ENCODE data around the gene VPS4B.

VPS4B gene

GRCh38 chr18:63356272-63356896 is 65.9 kb downstream of the VPS4B start:
- H3K27ac Mint-ChIP-seq (ENCODE audit: low read depth): no peak overlapping the region
- H3K4me1 Mint-ChIP-seq: no peaks in the 10 kb centered on the region
- H3K4me3 Mint-ChIP-seq: no peak overlapping the region
- H3K27me3 Mint-ChIP-seq: no peaks in the 10 kb centered on the region
- peaks cover 36% of the 10 kb centered on the region for H3K36me3 Mint-ChIP-seq (ENCODE audit: insufficient read depth)
- DNase-seq (ENCODE audit: low spot score in 2 of 2): no peak
- H3K9me3 Mint-ChIP-seq: no peaks in the 10 kb centered on the region
- no peak for ATAC-seq (replicated peaks; ENCODE audit: extremely low read depth, poor library complexity, severe bottlenecking)

DNA sequence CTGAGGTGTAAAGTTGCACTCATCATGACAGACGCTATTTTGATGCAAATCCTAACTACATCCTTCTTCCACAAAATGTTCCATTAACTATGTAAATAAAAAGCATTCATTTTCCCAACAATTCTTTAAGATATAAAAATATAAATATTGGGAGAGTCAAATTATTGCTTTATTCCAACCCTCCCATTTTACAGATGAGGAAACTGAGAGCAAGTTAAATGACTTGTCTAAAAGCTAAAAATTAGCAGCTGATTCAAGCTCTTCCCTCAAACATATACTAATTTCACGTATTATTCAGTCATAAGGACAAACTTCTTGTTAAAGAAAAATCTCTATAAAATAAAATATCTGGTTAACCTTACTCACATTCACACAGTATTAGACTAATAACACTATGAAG is 72.0 kb downstream of the VPS4B start:
- Mint-ChIP-seq H3K4me1 (no peaks in the 10 kb centered on the region), H3K9me3 (no peaks in the 10 kb centered on the region), H3K27ac (ENCODE audit: low read depth) (no peak overlapping the region), H3K36me3 (ENCODE audit: insufficient read depth) (peaks cover 35% of the 10 kb centered on the region), H3K27me3 (no peaks in the 10 kb centered on the region), H3K4me3 (no peak overlapping the region)
- DNase-seq (ENCODE audit: low spot score in 2 of 2) (no peak), ATAC-seq (replicated peaks; ENCODE audit: extremely low read depth, poor library complexity, severe bottlenecking) (no peak)

GRCh38 chr18:63348508-63349136 is 73.7 kb downstream of the VPS4B start:
- ATAC-seq (replicated peaks; ENCODE audit: extremely low read depth, poor library complexity, severe bottlenecking) (no peak), DNase-seq (ENCODE audit: low spot score in 2 of 2) (no peak)
- H3K9me3 Mint-ChIP-seq: no peaks in the 10 kb centered on the region
- H3K27me3 Mint-ChIP-seq: no peaks in the 10 kb centered on the region
- peaks cover 42% of the 10 kb centered on the region for H3K36me3 Mint-ChIP-seq (ENCODE audit: insufficient read depth)
- no peaks in the 10 kb centered on the region for H3K4me1 Mint-ChIP-seq
- H3K27ac Mint-ChIP-seq (ENCODE audit: low read depth): no peak overlapping the region
- H3K4me3 Mint-ChIP-seq: no peak overlapping the region

DNA sequence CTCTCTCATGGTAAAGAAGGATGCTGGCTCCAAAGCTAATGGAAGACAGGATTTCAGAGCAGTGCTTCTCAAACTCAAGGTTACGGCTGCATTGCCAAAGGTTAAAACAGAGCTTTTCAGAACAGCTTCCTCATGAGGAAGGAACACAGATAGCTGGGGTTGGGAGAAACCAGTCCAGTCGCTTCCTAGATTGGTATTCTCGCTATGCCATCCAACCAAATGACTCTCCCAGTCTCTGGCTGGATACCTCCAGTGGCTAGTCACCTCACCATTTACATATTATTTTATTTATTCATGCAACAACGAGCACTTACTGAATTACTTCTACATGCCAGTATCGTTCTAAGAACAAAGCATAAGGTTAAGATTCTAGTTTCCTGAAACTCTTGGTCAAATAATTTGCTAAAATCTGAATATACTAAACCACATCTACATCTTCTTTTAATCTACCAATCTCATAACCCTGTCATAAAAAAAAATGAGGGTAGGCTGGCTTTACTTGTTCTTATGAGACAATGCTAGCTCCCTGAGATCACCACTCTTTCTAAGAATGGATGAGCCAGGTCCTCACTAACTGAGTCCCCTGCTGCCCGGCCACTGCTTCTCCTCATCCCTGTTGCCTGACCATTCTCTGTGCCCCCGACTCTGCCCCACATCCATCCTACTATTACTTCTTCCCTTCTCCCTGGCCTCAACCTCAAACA is 75.6 kb downstream of the VPS4B start:
- Mint-ChIP-seq H3K27me3 (no peaks in the 10 kb centered on the region), H3K9me3 (no peaks in the 10 kb centered on the region), H3K27ac (ENCODE audit: low read depth) (peak overlapping the region; percentile 49), H3K4me3 (no peak overlapping the region), H3K4me1 (no peaks in the 10 kb centered on the region), H3K36me3 (ENCODE audit: insufficient read depth) (peaks cover 43% of the 10 kb centered on the region)
- DNase-seq (ENCODE audit: low spot score in 2 of 2) (no peak), ATAC-seq (replicated peaks; ENCODE audit: extremely low read depth, poor library complexity, severe bottlenecking) (no peak)

GRCh38 chr18:63346031-63346430 is 76.2 kb downstream of the VPS4B start:
- no peak overlapping the region for H3K4me3 Mint-ChIP-seq
- no peaks in the 10 kb centered on the region for H3K4me1 Mint-ChIP-seq
- H3K27me3 Mint-ChIP-seq: no peaks in the 10 kb centered on the region
- no peak overlapping the region for H3K27ac Mint-ChIP-seq (ENCODE audit: low read depth)
- H3K36me3 Mint-ChIP-seq (ENCODE audit: insufficient read depth): peaks cover 40% of the 10 kb centered on the region
- no peaks in the 10 kb centered on the region for H3K9me3 Mint-ChIP-seq
- DNase-seq (ENCODE audit: low spot score in 2 of 2) (no peak), ATAC-seq (replicated peaks; ENCODE audit: extremely low read depth, poor library complexity, severe bottlenecking) (no peak)

GRCh38 chr18:63344918-63345317 is 77.4 kb downstream of the VPS4B start:
- Mint-ChIP-seq H3K27me3 (no peaks in the 10 kb centered on the region), H3K4me1 (no peaks in the 10 kb centered on the region), H3K4me3 (no peak overlapping the region), H3K27ac (ENCODE audit: low read depth) (no peak overlapping the region), H3K9me3 (no peaks in the 10 kb centered on the region), H3K36me3 (ENCODE audit: insufficient read depth) (peaks cover 41% of the 10 kb centered on the region)
- DNase-seq (ENCODE audit: low spot score in 2 of 2): no peak
- no peak for ATAC-seq (replicated peaks; ENCODE audit: extremely low read depth, poor library complexity, severe bottlenecking)

DNA sequence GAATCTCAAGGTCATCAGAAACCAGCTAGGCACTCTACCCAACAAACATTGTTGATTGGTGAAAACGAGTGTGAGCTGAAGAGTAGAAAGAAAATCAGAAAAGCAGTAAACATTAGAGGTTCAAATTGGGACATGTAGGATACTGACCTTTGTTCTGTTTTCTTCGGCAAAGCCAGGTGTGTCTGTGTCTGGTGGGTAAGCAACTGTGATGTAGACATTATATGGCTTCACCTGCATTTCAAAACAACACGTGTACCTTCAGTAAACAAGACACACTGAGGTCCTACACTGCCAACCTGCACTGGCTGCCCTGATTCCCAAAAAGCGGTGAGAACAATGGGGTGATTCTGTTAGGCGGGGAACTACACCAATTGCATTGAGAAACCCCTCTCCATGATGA is 78.0 kb downstream of the VPS4B start:
- ATAC-seq (replicated peaks; ENCODE audit: extremely low read depth, poor library complexity, severe bottlenecking): no peak
- H3K4me3 Mint-ChIP-seq: no peak overlapping the region
- peaks cover 40% of the 10 kb centered on the region for H3K36me3 Mint-ChIP-seq (ENCODE audit: insufficient read depth)

DNA sequence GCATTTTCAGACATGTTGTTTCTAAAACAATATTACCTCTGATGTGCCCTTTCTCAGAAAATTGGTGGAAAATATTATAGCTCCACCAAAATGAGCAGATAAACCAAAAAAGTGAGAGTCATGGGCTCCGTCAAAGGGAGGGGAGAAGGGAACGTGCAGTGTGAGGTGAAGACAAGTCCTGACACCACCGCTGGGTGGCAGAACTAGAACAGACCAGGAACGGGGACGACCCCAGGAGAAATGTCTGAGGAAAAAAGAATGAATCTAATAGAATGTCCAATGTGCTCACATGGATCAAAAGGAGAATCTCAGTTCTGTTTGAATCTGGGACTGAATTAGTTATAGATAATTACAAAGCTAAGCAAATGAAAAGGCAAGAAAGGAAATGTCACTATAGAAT is 80.1 kb downstream of the VPS4B start:
- H3K36me3 Mint-ChIP-seq (ENCODE audit: insufficient read depth): peaks cover 36% of the 10 kb centered on the region
- H3K27me3 Mint-ChIP-seq: no peaks in the 10 kb centered on the region
- H3K4me3 Mint-ChIP-seq: no peak overlapping the region
- no peak for DNase-seq (ENCODE audit: low spot score in 2 of 2)
- no peaks in the 10 kb centered on the region for H3K4me1 Mint-ChIP-seq
- no peaks in the 10 kb centered on the region for H3K9me3 Mint-ChIP-seq
- H3K27ac Mint-ChIP-seq (ENCODE audit: low read depth): no peak overlapping the region
- ATAC-seq (replicated peaks; ENCODE audit: extremely low read depth, poor library complexity, severe bottlenecking): no peak

More for the DNA sequence above, 78.0 kb downstream of the VPS4B start:
- DNase-seq (ENCODE audit: low spot score in 2 of 2): no peak
- Mint-ChIP-seq H3K4me1 (no peaks in the 10 kb centered on the region), H3K27me3 (no peaks in the 10 kb centered on the region), H3K9me3 (no peaks in the 10 kb centered on the region), H3K27ac (ENCODE audit: low read depth) (no peak overlapping the region)

DNA sequence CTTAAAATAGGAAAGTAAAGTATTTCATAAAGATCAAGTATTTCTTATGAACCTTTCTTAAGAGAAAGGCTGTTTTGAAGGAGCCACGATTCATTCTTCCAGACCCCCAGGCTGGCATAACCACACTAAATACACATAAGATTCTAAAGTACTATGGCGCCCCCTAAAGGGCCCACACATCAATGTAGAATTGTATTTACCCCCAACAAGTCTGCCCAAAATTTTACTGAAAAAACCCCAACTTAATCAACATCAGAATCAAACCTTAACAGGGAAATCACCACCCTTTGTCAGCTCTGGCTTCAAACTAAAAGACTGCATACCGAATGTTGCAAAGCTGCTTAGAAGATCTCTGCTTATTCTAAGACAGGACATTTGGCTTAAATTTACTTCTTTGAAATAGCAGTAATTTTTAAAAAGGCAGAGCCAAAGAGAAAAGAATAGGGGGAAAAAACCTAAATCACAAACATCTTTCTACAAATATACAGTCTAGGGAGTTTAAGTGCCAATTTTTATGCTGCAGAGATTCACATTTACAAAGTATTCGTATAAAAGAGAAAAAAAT is 82.3 kb downstream of the VPS4B start:
- no peaks in the 10 kb centered on the region for H3K9me3 Mint-ChIP-seq
- H3K36me3 Mint-ChIP-seq (ENCODE audit: insufficient read depth): peaks cover 32% of the 10 kb centered on the region
- H3K4me3 Mint-ChIP-seq: no peak overlapping the region
- DNase-seq (ENCODE audit: low spot score in 2 of 2) (no peak), ATAC-seq (replicated peaks; ENCODE audit: extremely low read depth, poor library complexity, severe bottlenecking) (peak; percentile 46)
- no peaks in the 10 kb centered on the region for H3K4me1 Mint-ChIP-seq
- no peak overlapping the region for H3K27ac Mint-ChIP-seq (ENCODE audit: low read depth)
- no peaks in the 10 kb centered on the region for H3K27me3 Mint-ChIP-seq
